Naive thymus-derived CD8-positive, alpha-beta T cell (primary cell): ENCODE results near the gene POLR3E. TPM values are rescaled to one million over a fixed set of nuclear protein-coding genes. Genes with fewer than 3 reads are reported as not detected.

Experiments
- ATAC-seq, 2 donors: fragments of 150-1000 bp; cut with Tn5 transposase in 1 of 2; sonication (Bioruptor Pico), chemical (Tn5 transposase) in 1 of 2; 1 replicate in 1 of 2; 2 replicates in 1 of 2; pipeline ENCODE4 v1.10.0; 2021; ENCODE audit warnings: mild to moderate bottlenecking in 2 of 2, moderate library complexity in 2 of 2
- POLR2A ChIA-PET: fragments of 350-600 bp; sonication (Branson Sonifier 250); formaldehyde crosslinking; loops from one replicate; lab custom pipeline; 2021; ENCODE audit warnings: antibody characterized with exemption; lab: Charles Lee
- DNase-seq, 10 donors: peaks; one replicate each; pipeline versions ENCODE4 v3.0.0 to v3.0.0-alpha.2; 2020 to 2022
- H3K27ac Mint-ChIP-seq, 10 donors: one replicate each; pipeline ENCODE4 v1.8.0; 2020 to 2022; ENCODE audit warnings: mild to moderate bottlenecking in 10 of 10, mixed read lengths in 10 of 10, moderate library complexity in 4 of 10, inconsistent platforms in 1 of 10
- H3K27me3 Mint-ChIP-seq, 5 donors: one replicate each; pipeline ENCODE4 v1.8.0; 2021 to 2022; ENCODE audit warnings: mixed read lengths in 5 of 5
- H3K36me3 Mint-ChIP-seq, 3 donors: one replicate each; pipeline ENCODE4 v1.8.0; 2020 to 2022; ENCODE audit warnings: mixed read lengths in 3 of 3, mild to moderate bottlenecking in 2 of 3, inconsistent platforms in 1 of 3
- H3K4me1 Mint-ChIP-seq, 4 donors: one replicate each; pipeline ENCODE4 v1.8.0; 2021 to 2022; ENCODE audit warnings: mixed read lengths in 4 of 4
- H3K4me3 Mint-ChIP-seq, 10 donors: one replicate each; pipeline ENCODE4 v1.8.0; 2020 to 2022; ENCODE audit warnings: mild to moderate bottlenecking in 10 of 10, mixed read lengths in 10 of 10, moderate library complexity in 6 of 10, inconsistent platforms in 1 of 10
- H3K9me3 Mint-ChIP-seq, 9 donors: one replicate each; pipeline ENCODE4 v1.8.0; 2020 to 2022; ENCODE audit warnings: mixed read lengths in 9 of 9, mild to moderate bottlenecking in 3 of 9, inconsistent platforms in 1 of 9, moderate library complexity in 1 of 9
- polyA plus RNA-seq, 3 donors: library from polyadenylated mRNA; unstranded; fragments of 300-500 nt; fragmentation: Illumina TruSeq; gene quantifications; one replicate each; pipeline ENCODE4 v1.2.3, GENCODE V29; 2021
- total RNA-seq, 8 experiments: library from RNA in 2 of 8; stranded (reverse) in 2 of 8; gene quantifications; one replicate each; pipeline ENCODE4 v1.2.3 and lab custom pipeline; 2021 to 2026

The POLR3E gene
- total and polyA plus RNA-seq, 5 experiments from 2014 or later: 11.1 to 110 (median 13.9) TPM

GRCh38 chr16:22383827-22384226 is 86.6 kb downstream of the POLR3E start:
- H3K4me1 Mint-ChIP-seq: peaks cover 11 to 30% (median 25%) of the 10 kb centered on the region in 4 donors
- H3K27me3 Mint-ChIP-seq: no peaks in the 10 kb centered on the region
- H3K36me3 Mint-ChIP-seq: no peaks in the 10 kb centered on the region
- H3K9me3 Mint-ChIP-seq: no peaks in the 10 kb centered on the region
- POLR2A ChIA-PET: interaction anchor here (0.6 to 1.9 kb wide), 3 partner anchors 9 to 45 kb away, joined by 3 to 15 read pairs (median 3); partner anchors contain the start of gene CDR2
- no peak overlapping the region for H3K4me3 Mint-ChIP-seq
- no peak for DNase-seq
- no peak for ATAC-seq
- H3K27ac Mint-ChIP-seq: peak overlapping the region in 4 of 10 donors; percentile 60 to 92 (median 82)

Other genes starting within 250 kb of the POLR3E start
- under 1 TPM; 0.65 to 0.99 TPM for gene VWA3A, start 204.9 kb upstream of the POLR3E start, total RNA-seq
- not detected for gene VWA3A, start 204.9 kb upstream of the POLR3E start, polyA plus RNA-seq
- under 1 TPM; 0.55 to 0.70 TPM for gene SDR42E2, start 134.9 kb upstream of the POLR3E start, total RNA-seq
- under 1 TPM; 0.23 to 0.45 (median 0.29) TPM for gene SDR42E2, start 134.9 kb upstream of the POLR3E start, polyA plus RNA-seq
- 10 to 100 TPM; 24.3 to 25.3 TPM for gene EEF2K, start 91.1 kb upstream of the POLR3E start, total RNA-seq
- 1 to 10 TPM; 2.0 to 3.2 (median 3.1) TPM for gene EEF2K, start 91.1 kb upstream of the POLR3E start, polyA plus RNA-seq
- 10 to 100 TPM; 68.7 to 78.3 TPM for gene CDR2, start 77.2 kb downstream of the POLR3E start, total RNA-seq
- 10 to 100 TPM; 46.8 to 91.0 (median 66.9) TPM for gene CDR2, start 77.2 kb downstream of the POLR3E start, polyA plus RNA-seq
- 100 to 1,000 TPM; 441 to 462 TPM for gene NPIPB5, start 213.5 kb downstream of the POLR3E start, total RNA-seq
- 10 to 100 TPM in 1 of 3 donors, 1 to 10 TPM in 2; 3.7 to 13.3 (median 7.6) TPM for gene NPIPB5, start 213.5 kb downstream of the POLR3E start, polyA plus RNA-seq